DMS114 treated with DMSO at 0.1 percent for 48 hours (cell line): ENCODE measurements around the gene HOXA10.

Experiments used
- DNase-seq: peaks from one replicate; lab custom pipeline; 2025; ENCODE audit not compliant: unreplicated experiment; lab: John Stamatoyannopoulos, UW

Gene HOXA10

DNA sequence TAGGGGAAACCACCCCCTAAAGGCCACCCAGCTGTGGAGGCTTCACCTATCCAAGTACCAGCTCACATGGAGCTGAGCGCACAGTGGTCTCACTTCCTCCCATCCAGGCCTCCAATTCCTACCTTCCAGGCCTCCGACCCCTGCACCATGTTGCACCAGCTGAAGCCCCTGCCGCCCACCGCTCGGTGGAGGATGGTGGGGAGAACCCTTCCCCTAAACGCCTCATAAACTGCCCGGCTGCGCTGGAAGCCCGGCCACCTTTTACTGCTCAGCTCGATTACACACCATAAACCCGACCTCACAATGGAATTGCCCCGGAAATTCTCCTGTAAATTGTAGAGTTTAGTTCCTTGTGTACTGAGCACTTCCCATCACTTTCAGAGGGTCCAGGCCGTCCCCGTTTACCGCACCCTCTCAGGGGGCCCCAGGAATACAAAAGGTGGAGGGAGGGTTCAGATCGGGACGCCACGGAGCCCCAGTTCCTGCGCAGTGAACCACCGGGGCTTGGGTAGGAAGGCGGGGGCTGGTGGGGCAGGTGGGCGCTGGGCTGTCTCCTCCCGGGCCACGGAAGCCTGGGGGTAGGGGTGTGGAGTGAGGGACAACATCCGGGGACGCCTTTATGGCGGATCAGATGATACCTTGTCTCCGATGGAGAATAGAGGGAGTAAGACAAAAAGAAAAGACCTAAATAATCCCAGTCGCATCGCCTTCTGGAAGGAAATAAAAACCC lies 16.3 kb downstream of the HOXA10 start:
- no peak for DNase-seq

DNA sequence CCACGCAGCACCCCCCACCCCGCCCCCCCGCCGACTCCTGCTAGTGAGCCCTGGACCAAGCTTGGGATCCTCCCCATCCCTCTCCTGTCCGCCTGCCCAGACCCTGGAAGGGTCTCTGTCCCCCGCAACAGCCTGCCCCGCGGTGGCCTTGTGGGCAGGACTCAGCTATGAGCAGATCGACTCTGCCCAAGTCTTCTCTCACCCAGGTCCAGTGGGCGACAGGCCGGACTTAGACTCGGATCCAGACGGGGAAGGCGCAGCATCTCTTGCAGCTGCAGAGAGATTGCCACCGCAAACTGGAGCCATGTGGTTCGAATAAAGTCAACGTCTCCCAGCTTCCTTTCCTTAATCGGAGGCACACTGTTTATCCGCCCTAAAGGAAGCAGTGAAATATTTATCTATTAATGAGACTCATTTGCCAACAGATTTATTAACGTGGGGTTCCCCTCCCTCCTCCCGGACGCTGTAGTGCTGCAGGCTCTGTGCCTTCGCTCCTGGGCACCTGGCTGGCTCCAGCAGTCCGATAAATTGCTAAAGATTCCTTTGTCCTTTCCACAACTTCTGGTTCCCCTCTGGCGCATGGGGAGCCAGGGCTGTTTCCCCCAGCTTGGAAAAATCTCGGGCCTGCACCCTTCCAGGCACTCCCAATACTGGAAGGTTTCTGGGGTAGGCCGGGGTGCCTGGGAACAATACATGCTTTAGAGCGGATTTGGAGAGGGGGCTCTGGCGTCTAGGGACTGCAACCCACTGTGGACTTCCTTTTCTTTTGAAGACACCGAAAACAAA lies 17.0 kb downstream of the HOXA10 start:
- DNase-seq = no peak

DNA sequence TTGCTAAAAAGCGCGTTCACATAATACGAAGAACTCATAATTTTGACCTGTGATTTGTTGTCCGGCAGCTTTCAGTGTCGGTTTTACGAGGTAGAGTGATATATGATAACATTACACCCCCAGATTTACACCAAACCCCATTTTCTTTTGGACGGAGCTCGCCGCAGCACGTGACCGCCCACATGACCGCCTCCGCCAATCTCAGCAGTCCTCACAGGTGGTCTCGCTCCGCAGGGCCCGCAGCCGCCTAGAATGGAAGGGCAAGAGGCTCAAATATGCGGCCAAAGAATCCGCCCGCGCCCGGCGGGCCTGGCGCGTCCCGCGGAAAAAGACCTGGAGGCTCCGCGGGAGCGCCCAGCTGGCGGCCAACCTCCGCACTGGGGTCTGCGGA lies 17.6 kb downstream of the HOXA10 start, which contains the start of gene HOXA7:
HOXA7 (minus strand) TSS at position 168 of the 391 bp plus-strand sequence; CDS start at position 38, 130 bp downstream.
- DNase-seq = peak; percentile 73

DNA sequence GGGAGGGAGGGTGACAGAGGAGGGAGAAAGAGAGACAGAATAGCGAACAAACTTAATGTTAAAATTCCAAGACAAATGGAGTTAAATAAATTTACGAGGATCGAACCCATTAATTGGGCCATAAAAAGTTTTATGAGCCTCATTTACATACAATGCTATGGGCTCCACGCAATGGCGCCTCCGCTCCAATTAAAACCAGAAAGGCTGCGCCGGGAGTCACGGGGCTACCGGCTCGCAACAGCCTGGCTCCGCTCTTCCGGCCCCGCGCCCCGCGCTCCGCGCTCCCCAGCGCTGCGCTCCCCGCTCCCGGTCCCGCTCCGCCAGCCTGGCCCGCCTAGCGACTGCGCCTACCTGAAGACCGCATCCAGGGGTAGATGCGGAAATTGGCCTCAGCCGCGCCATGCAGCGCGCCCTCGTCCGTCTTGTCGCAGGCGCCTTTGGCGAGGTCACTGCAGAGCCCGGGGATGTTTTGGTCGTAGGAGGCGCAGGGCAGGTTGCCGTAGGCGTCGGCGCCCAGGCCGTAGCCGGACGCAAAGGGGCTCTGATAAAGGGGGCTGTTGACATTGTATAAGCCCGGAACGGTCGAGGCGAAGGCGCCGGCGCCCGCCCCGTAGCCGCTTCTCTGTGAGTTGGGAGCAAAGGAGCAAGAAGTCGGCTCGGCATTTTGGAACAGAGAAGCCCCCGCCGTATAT lies 18.2 kb downstream of the HOXA10 start:
- no peak for DNase-seq

GRCh38 chr7:27154901-27155815 lies 19.0 kb downstream of the HOXA10 start:
- no peak for DNase-seq

DNA sequence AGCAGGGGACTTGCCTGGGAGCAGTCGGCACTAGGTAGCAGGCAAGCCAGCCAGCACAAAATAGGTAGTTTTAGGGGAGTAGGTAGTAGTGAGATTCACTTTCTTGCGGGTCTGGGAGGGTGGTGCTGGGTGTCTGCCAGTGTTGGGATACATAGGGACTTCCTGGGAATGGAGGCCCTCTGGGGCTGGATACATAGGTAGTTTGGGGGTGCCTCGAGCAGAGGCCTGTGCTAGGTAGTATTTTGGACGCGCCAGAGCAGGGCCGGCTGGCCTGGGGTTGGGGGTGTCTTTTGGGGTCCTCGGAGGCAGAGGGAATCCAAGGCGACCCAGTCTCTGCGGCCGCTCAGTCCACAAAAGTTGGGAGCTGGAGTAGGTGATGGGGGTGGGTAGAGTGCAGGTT lies 19.8 kb downstream of the HOXA10 start:
- DNase-seq = no peak

DNA sequence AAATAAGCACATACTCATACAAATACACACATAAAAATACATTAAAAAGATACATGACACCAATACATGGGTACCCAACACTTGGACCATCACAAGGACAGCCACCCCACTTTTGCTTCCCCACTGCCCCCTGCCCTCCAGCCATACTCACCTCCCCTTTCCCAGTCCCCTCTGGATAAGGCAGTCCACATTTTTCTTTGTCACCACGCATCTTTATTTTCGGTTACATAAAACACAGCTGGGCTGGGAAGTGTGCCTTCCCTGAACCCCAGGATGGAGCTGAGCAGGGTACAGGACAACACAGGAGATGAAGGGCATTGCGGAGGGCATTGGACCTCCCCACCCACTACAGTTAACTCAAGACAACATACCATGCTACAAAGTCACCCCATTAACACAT lies 20.6 kb downstream of the HOXA10 start:
- DNase-seq = no peak

GRCh38 chr7:27152816-27153442 lies 21.2 kb downstream of the HOXA10 start:
- no peak for DNase-seq

GRCh38 chr7:27151931-27152815 lies 21.9 kb downstream of the HOXA10 start, which contains the start of gene HOXA3:
Gene HOXA3 (minus strand): TSS chr7:27152583. CDS start chr7:27110640, 41,943 bp downstream.
- no peak for DNase-seq

DNA sequence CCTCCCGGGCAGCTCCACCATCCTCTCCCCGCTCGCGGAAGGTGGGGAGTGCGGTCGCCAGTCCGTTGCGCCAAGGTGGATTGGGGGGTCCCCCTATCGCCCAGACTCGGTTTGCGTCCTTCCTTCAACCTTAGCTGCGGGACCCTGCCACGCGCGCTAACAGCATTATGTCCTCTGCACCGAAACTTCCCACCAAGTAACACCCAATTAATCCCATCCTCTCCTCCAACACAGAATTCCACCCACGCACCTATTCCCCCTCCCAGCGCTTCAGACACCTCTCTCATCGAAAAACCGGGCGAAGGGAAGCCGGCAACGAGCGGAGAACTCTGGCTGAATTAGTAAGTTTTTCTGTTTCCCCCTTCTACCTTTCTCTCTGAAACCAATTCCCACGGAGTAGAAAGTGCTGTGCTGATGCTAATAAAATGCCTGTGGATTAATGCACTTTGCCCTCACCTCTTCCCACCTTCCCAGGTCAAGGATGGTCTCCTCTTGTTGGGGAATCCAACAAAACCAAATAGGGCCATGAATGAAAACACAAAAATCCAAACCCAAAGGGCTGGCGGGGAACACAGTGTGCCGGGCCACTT lies 22.7 kb downstream of the HOXA10 start:
- no peak for DNase-seq

GRCh38 chr7:27150568-27151340 lies 23.4 kb downstream of the HOXA10 start:
- DNase-seq = peak; percentile 63

DNA sequence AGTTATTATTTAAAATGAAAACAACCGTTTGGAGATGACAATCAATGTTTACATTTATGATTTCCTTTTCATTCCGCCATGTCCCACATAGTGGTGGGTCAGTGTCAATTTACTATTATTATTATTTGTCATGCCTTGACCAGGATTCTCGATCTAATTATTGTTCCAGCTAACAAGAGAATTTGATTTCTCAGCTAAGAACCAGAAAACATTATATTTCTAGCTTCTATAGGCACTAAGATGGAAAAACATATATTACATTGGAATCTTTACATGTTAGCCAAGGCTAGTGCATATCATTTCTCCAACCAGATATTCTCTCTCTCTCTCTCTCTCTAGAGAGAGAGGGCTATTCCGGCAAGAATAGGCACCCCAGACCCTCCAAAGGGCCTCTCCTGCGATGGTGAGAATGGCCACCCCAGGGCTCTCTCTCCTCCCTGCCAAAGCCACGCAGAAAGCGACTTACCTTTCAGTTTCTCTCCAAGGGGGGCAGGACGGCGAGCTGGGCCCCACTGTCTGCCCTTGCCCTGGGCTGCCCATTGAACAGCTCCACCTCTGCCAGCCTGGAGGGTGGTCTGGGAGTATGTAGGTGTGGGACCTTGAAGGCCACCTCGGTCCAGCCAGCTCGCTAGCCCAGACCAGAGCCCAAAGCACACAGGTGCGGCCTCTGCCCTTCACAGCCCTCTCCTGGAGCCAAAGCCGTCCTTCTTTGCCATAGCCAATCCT lies 24.1 kb downstream of the HOXA10 start:
- no peak for DNase-seq

DNA sequence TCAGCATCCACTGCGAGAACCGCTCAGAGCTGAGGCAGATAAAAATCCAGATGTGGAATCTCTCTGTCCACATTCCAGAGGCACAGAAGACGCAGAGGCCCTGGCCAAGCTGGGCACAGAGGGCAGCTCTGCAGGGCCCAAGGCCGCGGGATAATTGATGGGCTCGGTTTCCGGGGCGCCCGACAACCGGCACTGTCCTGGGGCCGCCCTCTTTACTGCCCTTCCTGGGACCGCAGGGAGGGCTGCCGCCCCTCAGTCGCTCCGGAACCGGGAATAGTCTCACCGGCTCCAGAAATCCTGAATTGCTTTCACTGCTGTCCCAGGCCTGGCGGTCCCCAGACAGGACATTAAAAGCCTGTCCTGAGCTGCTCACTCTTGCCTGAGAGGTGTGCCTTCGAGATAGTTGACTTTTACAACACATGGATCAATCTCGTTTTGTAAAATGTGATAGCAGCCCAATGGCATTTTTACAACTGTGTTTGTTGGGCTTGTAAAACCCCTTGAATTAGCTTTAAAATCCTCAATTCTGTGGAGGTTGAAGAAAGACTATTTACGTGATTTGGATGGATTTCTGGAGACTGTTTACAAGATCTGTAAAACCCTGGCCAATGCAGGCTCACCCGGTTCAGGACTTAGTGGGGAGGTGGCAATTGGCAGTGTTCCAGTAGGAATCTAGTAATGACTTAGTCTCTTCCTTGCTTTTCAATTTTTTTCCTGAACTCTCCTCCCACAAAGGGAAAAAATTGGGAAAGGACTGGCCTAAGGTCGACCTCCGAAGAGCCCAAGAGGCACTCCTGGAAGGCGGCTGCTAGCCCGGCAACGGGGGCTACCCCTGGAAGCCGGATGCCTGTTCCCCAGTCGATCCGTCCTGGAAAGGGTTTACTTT lies 25.1 kb downstream of the HOXA10 start:
- no peak for DNase-seq

DNA sequence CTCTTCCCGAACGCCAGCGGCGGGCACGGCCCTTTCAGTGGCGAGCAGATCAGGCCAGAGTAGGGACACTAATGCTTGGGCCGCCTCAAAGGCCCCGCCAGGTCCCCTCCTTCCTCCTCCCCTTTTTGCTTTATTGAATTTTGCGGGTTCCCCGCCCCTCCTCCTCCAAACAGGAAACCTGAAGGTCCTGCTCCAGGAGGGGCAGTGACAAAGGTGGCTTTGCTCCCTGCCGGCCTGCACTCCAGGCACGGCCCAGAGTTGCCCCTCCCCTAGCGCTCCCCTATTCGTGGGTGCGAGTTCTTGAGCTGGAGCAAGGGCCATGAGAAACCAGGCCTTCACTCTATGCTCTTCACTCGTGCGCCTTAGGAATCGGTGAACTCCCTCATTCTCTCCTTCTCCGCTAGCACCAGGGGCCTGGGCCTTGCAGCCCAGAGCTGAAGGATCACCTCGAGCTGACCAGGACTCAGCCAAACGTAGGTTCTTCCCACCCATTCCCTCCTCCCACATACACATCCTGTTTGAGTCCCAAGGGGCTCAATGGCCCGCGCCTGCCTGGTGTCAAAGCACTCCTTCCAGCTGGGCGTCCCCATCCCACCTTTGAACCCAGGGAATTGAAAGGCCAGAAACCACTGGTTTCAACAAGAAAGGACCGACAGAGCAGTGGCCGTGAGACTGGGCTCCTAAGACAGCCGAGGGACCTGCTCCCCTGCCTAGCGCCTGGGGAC lies 25.9 kb downstream of the HOXA10 start:
- DNase-seq = no peak

DNA sequence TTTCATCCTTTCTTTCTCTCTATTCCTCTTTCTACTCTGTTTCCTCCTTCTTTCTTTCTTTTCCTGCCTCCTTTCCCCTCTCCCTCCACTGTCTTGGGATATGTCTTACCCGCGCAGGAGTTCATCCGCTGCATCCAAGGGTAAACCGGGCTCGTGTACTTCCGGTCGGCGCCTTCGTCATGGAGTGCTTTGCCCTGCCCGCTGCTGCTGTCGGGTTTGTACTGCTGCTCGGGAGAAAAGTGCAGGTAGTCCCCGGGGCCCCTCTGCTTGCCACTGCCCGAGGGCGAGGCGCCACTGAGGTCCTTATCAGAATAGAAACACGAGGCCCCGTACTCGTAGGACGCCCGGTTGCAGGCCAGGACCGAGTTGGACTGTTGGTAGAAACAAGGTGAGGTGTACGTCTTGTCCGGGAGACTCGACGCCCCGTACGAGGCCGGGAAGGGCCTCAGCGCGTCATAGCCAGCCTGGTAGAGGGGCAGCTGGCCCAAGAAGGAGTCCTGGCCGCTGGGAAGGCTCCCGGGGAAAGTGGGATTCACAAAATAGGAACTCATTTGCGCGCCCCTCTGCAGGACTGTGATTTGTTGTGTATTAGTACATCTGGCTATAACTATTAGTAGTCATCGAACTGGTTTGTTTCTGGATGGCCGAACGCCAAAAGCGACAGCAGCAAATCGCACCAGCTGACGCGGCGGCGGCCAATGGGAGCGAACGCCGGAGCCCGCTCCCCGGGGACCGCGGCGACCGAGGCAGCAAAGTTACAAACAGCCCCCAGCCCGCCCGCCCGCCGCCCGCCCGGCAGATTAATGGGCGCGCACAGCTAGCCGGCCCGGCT lies 26.7 kb downstream of the HOXA10 start, which contains the start of gene HOXA6:
HOXA6 (minus strand) TSS at position 576 of the 832 bp plus-strand sequence; CDS start at position 551, 25 bp downstream.
- no peak for DNase-seq
